Esophagus muscularis mucosa (tissue), 4 donors: ENCODE results near the gene HDGFL3. TPM values are rescaled to one million over a fixed set of nuclear protein-coding genes. Genes with fewer than 3 reads are reported as not detected.

Experiments
- DNase-seq: peaks from one replicate; pipeline ENCODE4 v3.0.0-alpha.2; 2017; ENCODE audit errors: extremely low spot score
- H3K27ac ChIP-seq, 4 donors: fragments of 200-600 bp; sonication (generic); replicated peaks in 1 of 4; 1 replicate in 3 of 4; 2 replicates in 1 of 4; pipeline ENCODE4 v1.5.1; 2016 to 2019; ENCODE audit warnings: mild to moderate bottlenecking in 1 of 4
- H3K27me3 ChIP-seq, 4 donors: fragments of 200-600 bp; sonication (generic); one replicate each; pipeline versions ENCODE4 v1.5.1 to v1.6.0; 2016 to 2019
- H3K36me3 ChIP-seq, 4 donors: fragments of 200-600 bp; sonication (generic); one replicate each; pipeline ENCODE4 v1.5.1; 2016 to 2019
- H3K4me1 ChIP-seq, 4 donors: fragments of 200-600 bp; sonication (generic); one replicate each; pipeline ENCODE4 v1.5.1; 2016 to 2019
- H3K4me3 ChIP-seq, 4 donors: fragments of 200-600 bp; sonication (generic); 1 replicate in 2 of 4; 2 replicates in 2 of 4; pipeline ENCODE4 v1.5.1; 2016 to 2019; ENCODE audit warnings: mild to moderate bottlenecking in 4 of 4, moderate library complexity in 1 of 4
- H3K9me3 ChIP-seq, 4 donors: fragments of 200-600 bp; sonication (generic); 1 replicate in 3 of 4; 2 replicates in 1 of 4; pipeline ENCODE4 v1.5.1; 2016 to 2019
- CTCF ChIP-seq, 3 experiments: fragments of 200-600 bp in 2 of 3; fragments of 450-650 bp in 1 of 3; sonication (generic) in 2 of 3; IDR thresholded peaks; one replicate each; pipeline ENCODE4 v1.5.1; 2017 to 2019; ENCODE audit warnings: antibody characterized with exemption in 3 of 3, mild to moderate bottlenecking in 2 of 3, moderate library complexity in 1 of 3
- EP300 ChIP-seq: sonication (generic); formaldehyde crosslinking; IDR thresholded peaks from one replicate; pipeline ENCODE4 v1.6.1; 2017; ENCODE audit warnings: antibody characterized with exemption
- POLR2A ChIP-seq: fragments of 450-650 bp; IDR thresholded peaks from one replicate; pipeline ENCODE4 v1.6.1; 2017; ENCODE audit warnings: antibody characterized with exemption, moderate library complexity, mild to moderate bottlenecking, low read depth
- POLR2AphosphoS5 ChIP-seq, 2 donors: sonication (generic); formaldehyde crosslinking; IDR thresholded peaks; one replicate each; pipeline ENCODE4 v1.6.1; 2017; ENCODE audit warnings: antibody characterized with exemption in 2 of 2
- WGBS: methylation state at CpG from one replicate; pipeline ENCODE4 v1.1.5; 2018; 5-methylcytosine and 5-hydroxymethylcytosine counted together
- intact Hi-C: fragments of 100-400 bp; cut with DNase I; formaldehyde crosslinking; loops from one replicate; pipeline ENCODE4 v1.15.1; 2023
- total RNA-seq, 4 donors: library from RNA; depleted of rRNA; stranded (reverse); fragments of >200 nt; gene quantifications; one replicate each; pipeline versions ENCODE4 v1.1.0 to v1.2.1, GENCODE V29; 2016

The HDGFL3 gene
- total RNA-seq, 4 donors from 2014 or later, result 38.1 to 72.6 (median 47.9) TPM

- Histone ChIP-seq H3K9me3 (no peaks in the 10 kb centered on the region), H3K4me3 (no peak overlapping the region), H3K27me3 (peaks cover 0 to 20% (median 2%) of the 10 kb centered on the region in 4 donors), H3K36me3 (peaks cover 0 to 18% (median 8%) of the 10 kb centered on the region in 4 donors), H3K27ac (peak overlapping the region; percentile 14 to 47 (median 24)), H3K4me1 (peaks cover 9 to 41% (median 13%) of the 10 kb centered on the region in 4 donors)
- no peak for TF ChIP-seq POLR2AphosphoS5 (IDR thresholded peaks at IDR 0.05)
- TF ChIP-seq CTCF (IDR thresholded peaks at IDR 0.05), result no peak
- no peak for TF ChIP-seq EP300
- no peak for TF ChIP-seq POLR2A
- DNase-seq, result peak; percentile 17
- intact Hi-C loops, result no loop called here
- WGBS, result 79% methylated on average over 5 of the region's 5 CpGs
Observed at GRCh38 chr15:83113881-83114674, 93.5 kb downstream of the HDGFL3 start.

- Histone ChIP-seq H3K27me3 (peaks cover 0 to 31% (median 7%) of the 10 kb centered on the region in 4 donors), H3K9me3 (no peaks in the 10 kb centered on the region), H3K27ac (peak overlapping the region; percentile 14 to 47 (median 24)), H3K4me3 (no peak overlapping the region), H3K36me3 (peaks cover 0 to 13% (median 8%) of the 10 kb centered on the region in 4 donors), H3K4me1 (peaks cover 16 to 52% (median 19%) of the 10 kb centered on the region in 4 donors)
- DNase-seq, result no peak
- intact Hi-C loops, result no loop called here
- WGBS, result 41% methylated on average over 3 of the region's 3 CpGs
- TF ChIP-seq EP300 (no peak), POLR2A (no peak), POLR2AphosphoS5 (IDR thresholded peaks at IDR 0.05) (peak in 1 of 2 donors; percentile 19), CTCF (IDR thresholded peaks at IDR 0.05) (no peak)
Observed at GRCh38 chr15:83112956-83113299, 94.7 kb downstream of the HDGFL3 start.

GRCh38 chr15:83112233-83112955 lies 95.2 kb downstream of the HDGFL3 start:
- Histone ChIP-seq H3K36me3 (peaks cover 0 to 13% (median 8%) of the 10 kb centered on the region in 4 donors), H3K27me3 (peaks cover 0 to 37% (median 12%) of the 10 kb centered on the region in 4 donors), H3K4me3 (no peak overlapping the region), H3K4me1 (peaks cover 19 to 57% (median 24%) of the 10 kb centered on the region in 4 donors), H3K27ac (peak overlapping the region in 3 of 4 donors; percentile 4 to 42 (median 23)), H3K9me3 (no peaks in the 10 kb centered on the region)
- no peak for DNase-seq
- TF ChIP-seq POLR2AphosphoS5 (IDR thresholded peaks at IDR 0.05) (peak in 1 of 2 donors; percentile 32), CTCF (IDR thresholded peaks at IDR 0.05) (no peak), EP300 (no peak), POLR2A (no peak)
- intact Hi-C loops, result no loop called here
- WGBS, result 49% methylated on average over 8 of the region's 8 CpGs

GRCh38 chr15:83111149-83111548 lies 96.5 kb downstream of the HDGFL3 start:
- WGBS, result 96% methylated on average over 3 of the region's 3 CpGs
- intact Hi-C loops, result no loop called here
- no peak overlapping the region for H3K27ac ChIP-seq

More at GRCh38 chr15:83111149-83111548, 96.5 kb downstream of the HDGFL3 start:
- Histone ChIP-seq H3K36me3 (peaks cover 0 to 13% (median 8%) of the 10 kb centered on the region in 4 donors), H3K27me3 (peaks cover 0 to 45% (median 15%) of the 10 kb centered on the region in 4 donors), H3K4me1 (peaks cover 19 to 66% (median 34%) of the 10 kb centered on the region in 4 donors), H3K9me3 (no peaks in the 10 kb centered on the region), H3K4me3 (no peak overlapping the region)
- no peak for TF ChIP-seq POLR2AphosphoS5 (IDR thresholded peaks at IDR 0.05)
- TF ChIP-seq EP300, result no peak
- no peak for TF ChIP-seq CTCF (IDR thresholded peaks at IDR 0.05)
- no peak for TF ChIP-seq POLR2A
- DNase-seq, result no peak
